ENCODE results near the gene KIF5B.
"Not testable (repeated sequence)": the region's sequence is repeated elsewhere in the genome, so short reads cannot be mapped to it uniquely, and the experiment has no call there.

KIF5B gene

DNA sequence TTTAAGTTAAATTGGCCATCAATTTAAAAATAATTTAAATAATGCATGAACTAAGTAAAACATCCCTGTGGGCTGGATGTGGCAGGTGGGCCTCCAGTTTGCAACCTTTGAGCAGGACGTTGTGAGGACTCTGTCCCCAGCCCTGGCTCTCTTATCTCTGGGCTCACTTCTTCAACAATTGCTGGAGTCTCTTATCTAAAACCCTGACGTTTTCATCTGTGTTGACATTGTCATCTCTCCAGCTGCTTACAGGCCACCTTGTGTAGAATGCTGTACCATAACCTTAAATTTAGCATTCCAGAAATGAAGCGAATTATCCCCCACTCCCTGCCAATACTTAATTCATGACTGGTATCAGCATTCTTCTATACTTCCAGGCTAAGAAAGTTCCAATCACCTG is 3.2 kb upstream of the KIF5B start:
- no peak for DNase-seq

- DNase-seq: no peak
Observed at GRCh38 chr10:32057036-32057372, 779 bp upstream of the KIF5B start.

DNA sequence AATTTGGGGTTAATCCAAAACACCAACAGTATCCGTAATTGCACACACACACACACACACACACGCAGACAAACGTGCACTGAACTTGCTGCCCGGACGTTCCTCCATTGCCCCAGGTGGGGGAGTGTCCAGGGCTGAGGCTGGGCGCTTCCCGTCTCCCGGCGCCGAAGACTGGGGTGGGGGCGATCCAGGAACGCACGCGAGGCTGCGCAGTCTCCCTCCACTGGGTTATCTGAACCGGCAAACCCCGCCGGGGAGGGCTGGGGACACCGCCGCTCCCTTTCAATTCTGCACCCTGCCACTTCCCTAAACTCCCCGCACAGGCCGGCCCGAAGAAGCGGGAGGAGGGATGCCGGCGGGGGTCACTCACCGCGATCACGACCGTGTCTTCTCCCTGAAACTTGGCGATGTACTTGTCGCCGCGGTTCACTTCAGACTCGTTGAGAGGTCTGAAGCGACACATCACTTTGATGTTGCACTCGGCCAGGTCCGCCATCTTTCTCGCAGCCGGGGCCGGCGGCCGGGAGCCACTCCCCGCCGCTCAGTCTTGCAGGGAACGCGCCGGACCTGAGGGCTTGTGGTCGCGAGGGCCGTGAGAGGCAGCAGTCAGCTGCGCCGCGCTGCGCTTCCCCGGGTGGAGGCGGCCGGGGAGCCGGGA is 618 bp downstream of the KIF5B start:
- peak; percentile 21 for DNase-seq

DNA sequence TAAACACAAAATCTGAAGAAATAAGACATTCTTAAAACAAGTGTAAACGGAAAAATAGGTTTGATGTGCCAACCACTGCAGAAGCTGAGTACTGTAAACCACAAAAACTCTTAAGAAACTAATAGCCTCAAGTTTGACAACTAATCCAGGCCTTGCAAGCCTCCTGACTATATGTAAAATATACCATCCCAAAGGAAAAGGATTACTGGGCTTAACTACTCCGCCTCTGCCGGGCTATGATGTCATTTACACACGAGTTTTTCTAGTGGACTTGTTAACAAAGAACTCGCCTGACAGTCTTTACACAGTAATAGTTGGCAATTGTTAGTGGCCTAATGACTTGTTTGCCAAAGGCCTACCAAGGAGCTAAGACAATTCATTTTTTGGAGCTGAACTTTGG is 2.1 kb downstream of the KIF5B start:
- DNase-seq: peak; percentile 37

DNA sequence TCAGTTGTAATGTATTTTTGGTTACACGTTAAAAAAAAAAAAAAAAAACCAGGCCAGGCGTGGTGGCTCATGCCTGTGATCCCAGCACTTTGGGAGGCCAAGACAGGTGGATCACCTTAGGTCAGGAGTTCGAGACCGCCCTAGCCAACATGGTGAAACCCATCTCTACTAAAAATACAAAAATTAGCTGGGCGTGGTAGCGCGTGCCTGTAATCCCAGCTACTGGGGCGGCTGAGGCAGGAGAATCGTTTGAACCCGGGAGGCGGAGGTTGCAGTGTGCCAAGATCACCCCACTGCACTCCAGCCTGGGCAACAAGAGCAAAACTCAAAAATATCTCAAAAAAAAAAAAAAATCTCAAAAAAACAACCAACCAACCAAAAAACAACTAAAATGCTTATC is 2.8 kb downstream of the KIF5B start:
- not testable (repeated sequence) for DNase-seq

DNA sequence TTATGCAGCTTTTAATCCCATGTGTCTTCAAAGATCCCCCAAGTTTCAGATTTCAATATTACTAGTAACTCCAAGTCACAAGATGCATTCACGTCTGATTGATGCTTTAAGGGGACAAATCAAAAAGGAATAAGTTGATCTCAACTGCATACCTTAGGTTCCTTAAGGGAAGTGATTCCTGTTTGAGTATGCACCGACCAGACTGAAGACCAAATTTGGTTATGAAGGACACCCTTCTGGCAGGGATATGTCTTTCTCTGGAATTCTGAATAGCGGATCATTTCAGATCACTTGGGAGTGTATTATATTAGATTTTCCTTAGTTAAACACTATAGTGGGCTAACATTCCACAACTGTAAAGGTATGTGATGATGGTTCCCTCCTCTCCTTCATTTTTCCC is 4.3 kb downstream of the KIF5B start:
- DNase-seq: no peak

DNA sequence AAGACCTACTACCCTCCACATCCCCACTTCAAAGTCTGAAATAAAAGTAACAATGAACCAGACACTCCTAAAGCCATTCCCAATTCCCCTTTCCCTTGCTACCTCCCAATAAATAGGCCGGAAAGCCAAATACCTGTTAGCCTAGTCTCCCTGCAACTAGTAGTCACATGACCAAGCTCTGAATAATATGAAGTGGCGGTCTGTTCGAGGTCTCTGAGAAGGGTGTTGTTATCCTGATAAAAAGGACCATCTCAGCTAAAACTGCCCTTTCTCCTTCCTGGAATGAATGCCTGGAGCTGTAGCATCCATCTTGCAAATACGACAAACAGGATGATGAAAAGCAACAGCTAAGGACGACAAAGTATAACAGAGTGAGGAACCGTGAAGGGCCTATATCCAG is 6.0 kb downstream of the KIF5B start:
- no peak for DNase-seq

GRCh38 chr10:32049113-32049512 is 7.1 kb downstream of the KIF5B start:
- no peak for DNase-seq

- no peak for DNase-seq
Observed at GRCh38 chr10:32048282-32048681, 7.9 kb downstream of the KIF5B start.

- DNase-seq: no peak
Observed at GRCh38 chr10:32047881-32048280, 8.3 kb downstream of the KIF5B start.

DNA sequence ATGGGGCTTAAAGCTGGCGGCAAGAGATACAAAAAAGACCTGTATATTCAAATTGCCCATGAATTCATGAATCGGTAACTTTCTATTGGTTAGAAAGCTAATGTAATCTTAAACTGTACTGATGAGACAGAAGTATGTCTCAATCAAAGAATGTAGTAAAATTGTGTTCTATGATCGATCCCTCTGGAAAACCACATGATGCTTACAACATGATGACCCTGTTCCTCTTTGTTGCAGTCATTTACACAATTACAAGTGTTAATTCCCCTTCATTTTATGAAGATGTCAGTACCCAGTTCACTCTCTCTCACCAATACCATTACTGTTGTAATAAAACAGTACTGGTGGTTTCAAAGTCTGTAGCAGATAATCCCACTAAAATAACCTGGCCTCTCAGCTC is 10.1 kb downstream of the KIF5B start:
- DNase-seq: no peak

DNA sequence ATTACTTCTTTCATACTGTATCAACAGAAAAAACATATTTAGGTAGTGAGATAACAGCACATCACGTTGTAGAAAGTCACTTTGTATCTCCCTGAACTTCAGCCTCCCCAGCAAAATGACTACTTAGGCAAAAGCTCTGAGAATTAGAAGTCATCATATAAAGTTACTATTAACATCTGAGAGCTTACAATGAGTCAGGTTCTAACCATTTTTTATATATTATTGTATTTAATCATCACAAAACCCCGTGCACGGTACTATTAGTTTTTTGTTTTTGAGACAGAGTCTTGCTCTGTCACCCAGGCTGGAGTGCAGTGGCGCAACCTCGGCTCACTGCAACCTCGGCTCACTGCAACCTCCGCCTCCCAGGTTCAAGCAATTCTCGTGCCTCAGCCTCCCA is 13.5 kb downstream of the KIF5B start:
- not testable (repeated sequence) for DNase-seq

GRCh38 chr10:32041290-32042028 is 14.8 kb downstream of the KIF5B start:
- no peak for DNase-seq

DNA sequence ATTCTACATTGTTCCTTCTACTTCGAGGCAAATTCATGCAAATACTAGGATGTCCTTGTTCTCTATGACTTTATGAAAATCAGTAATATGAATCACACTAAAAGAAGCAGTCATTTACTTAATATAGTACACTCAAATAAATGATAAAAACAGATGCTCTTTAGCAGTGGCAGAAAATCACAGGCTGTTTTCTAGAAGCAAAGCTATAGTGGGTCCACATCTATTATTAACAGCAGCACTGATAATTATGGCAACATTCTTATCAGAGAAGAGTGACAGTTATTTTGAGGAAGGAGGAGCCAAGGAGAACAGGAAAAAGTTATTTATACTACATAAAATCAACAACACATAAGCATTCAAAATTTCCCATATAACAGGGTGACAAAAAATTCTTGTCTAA is 16.5 kb downstream of the KIF5B start:
- DNase-seq: no peak

- DNase-seq: no peak
Observed at GRCh38 chr10:32038777-32039176, 17.4 kb downstream of the KIF5B start.

GRCh38 chr10:32036922-32037321 is 19.3 kb downstream of the KIF5B start:
- no peak for DNase-seq

GRCh38 chr10:32035038-32035437 is 21.2 kb downstream of the KIF5B start:
- no peak for DNase-seq

DNA sequence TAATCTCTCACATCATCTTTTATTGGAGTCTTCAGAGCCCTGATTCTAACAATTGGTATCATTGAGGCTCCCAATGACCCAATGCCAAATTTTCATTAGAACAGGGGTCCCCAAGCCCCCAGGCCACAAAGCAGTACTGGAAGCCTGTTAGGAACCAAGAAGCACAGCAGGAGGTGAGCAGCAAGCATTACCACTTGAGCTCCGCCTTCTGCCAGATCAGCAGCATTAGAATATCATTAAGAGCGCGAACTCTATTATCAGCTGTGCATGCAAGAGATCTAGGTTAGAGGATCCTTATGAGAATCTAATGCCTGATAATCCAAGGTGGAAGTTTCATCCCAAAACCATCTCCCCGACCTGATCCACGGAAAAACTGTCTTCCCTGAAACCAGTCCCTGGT is 23.1 kb downstream of the KIF5B start:
- DNase-seq: no peak

- DNase-seq: no peak
Observed at GRCh38 chr10:32031920-32032319, 24.3 kb downstream of the KIF5B start.

DNA sequence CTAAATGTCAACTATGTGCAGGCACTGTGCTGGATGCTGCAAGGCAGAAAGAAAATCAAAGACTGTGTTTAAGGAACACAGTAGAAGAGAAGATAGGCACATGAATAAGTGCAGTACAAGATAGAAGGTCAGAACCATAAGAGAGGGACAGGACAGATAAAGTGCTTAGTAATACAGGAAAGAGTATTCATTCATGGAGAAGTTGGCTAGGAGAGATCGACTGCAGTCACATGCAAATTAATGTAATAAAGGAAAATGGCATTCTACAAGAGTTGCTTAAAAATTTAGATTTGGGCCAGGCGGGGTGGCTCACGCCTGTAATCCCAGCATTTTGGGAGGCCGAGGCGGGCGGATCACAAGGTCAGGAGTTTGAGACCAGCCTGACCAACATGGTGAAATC is 24.8 kb downstream of the KIF5B start:
- DNase-seq: no peak

GRCh38 chr10:32028710-32029109 is 27.5 kb downstream of the KIF5B start:
- DNase-seq: no peak

GRCh38 chr10:32023264-32023663 is 33.0 kb downstream of the KIF5B start:
- no peak for DNase-seq

- DNase-seq: no peak
Observed at GRCh38 chr10:32017044-32017443, 39.2 kb downstream of the KIF5B start.

- no peak for DNase-seq
Observed at GRCh38 chr10:32015386-32015785, 40.8 kb downstream of the KIF5B start.

- DNase-seq: no peak
Observed at GRCh38 chr10:32007026-32007425, 49.2 kb downstream of the KIF5B start.
